Activated naive CD8-positive, alpha-beta T cell treated with anti-CD3 and anti-CD28 coated beads, Interleukin-2, amount 10 ng/mL, durations not matched to agents 7 days and 5 days (primary cell): Measurements from ENCODE around the gene BSPRY. TPM values are rescaled to one million over a fixed set of nuclear protein-coding genes. Genes with fewer than 3 reads are reported as not detected.

ENCODE experiments used
- ATAC-seq: fragments of 150-1000 bp; cut with Tn5 transposase; one replicate; pipeline ENCODE4 v1.10.0; 2021; ENCODE audit warnings: low read depth, moderate library complexity
- POLR2A ChIA-PET: fragments of 350-600 bp; sonication (Branson Sonifier 250); formaldehyde crosslinking; loops from one replicate; lab custom pipeline; 2021; ENCODE audit warnings: antibody characterized with exemption; lab: Charles Lee
- DNase-seq: peaks from one replicate; pipeline ENCODE4 v3.0.0; 2021
- H3K27ac Mint-ChIP-seq: one replicate; pipeline ENCODE4 v1.8.0; 2022; ENCODE audit warnings: mild to moderate bottlenecking, mixed read lengths
- H3K27me3 Mint-ChIP-seq: one replicate; pipeline ENCODE4 v1.8.0; 2022; ENCODE audit warnings: mild to moderate bottlenecking, moderate library complexity, mixed read lengths
- H3K36me3 Mint-ChIP-seq: one replicate; pipeline ENCODE4 v1.8.0; 2021; ENCODE audit warnings: mild to moderate bottlenecking, mixed read lengths
- H3K4me1 Mint-ChIP-seq: one replicate; pipeline ENCODE4 v1.8.0; 2021; ENCODE audit warnings: mixed read lengths
- H3K4me3 Mint-ChIP-seq: one replicate; pipeline ENCODE4 v1.8.0; 2022; ENCODE audit warnings: mild to moderate bottlenecking, moderate library complexity, mixed read lengths
- H3K9me3 Mint-ChIP-seq: one replicate; pipeline ENCODE4 v1.8.0; 2021; ENCODE audit warnings: mixed read lengths
- total RNA-seq, 2 experiments: library from RNA; stranded (reverse); gene quantifications; one replicate each; pipeline ENCODE4 v1.2.3, GENCODE V29; 2021

Gene BSPRY
- total RNA-seq, 2 experiments from 2014 or later = 9.6 to 10.6 TPM

GRCh38 chr9:113319054-113319453 lies 30.3 kb upstream of the BSPRY start:
- no peak for ATAC-seq
- peaks cover 2% of the 10 kb centered on the region for H3K27me3 Mint-ChIP-seq

GRCh38 chr9:113320051-113320450 lies 29.3 kb upstream of the BSPRY start:
- Mint-ChIP-seq H3K4me3 (no peak overlapping the region), H3K4me1 (no peaks in the 10 kb centered on the region), H3K9me3 (no peaks in the 10 kb centered on the region), H3K36me3 (no peaks in the 10 kb centered on the region), H3K27me3 (peaks cover under 1% of the 10 kb centered on the region), H3K27ac (no peak overlapping the region)
- ATAC-seq (no peak), DNase-seq (no peak)
- POLR2A ChIA-PET = interaction anchor here (1.0 kb wide), 1 partner anchor 84 kb away, joined by 3 read pairs; no protein-coding TSS in a partner anchor

More at GRCh38 chr9:113319054-113319453, 30.3 kb upstream of the BSPRY start:
- no peaks in the 10 kb centered on the region for H3K4me1 Mint-ChIP-seq
- POLR2A ChIA-PET = interaction anchor here (0.9 kb wide), 1 partner anchor 21 kb away, joined by 3 read pairs; the partner anchor contains the start of gene WDR31
- H3K27ac Mint-ChIP-seq = no peak overlapping the region
- no peak overlapping the region for H3K4me3 Mint-ChIP-seq
- no peaks in the 10 kb centered on the region for H3K36me3 Mint-ChIP-seq
- no peak for DNase-seq
- no peaks in the 10 kb centered on the region for H3K9me3 Mint-ChIP-seq

- H3K9me3 Mint-ChIP-seq = no peaks in the 10 kb centered on the region
- H3K4me3 Mint-ChIP-seq = no peak overlapping the region
- POLR2A ChIA-PET = no interaction called here
- H3K4me1 Mint-ChIP-seq = no peaks in the 10 kb centered on the region
- H3K36me3 Mint-ChIP-seq = no peaks in the 10 kb centered on the region
- ATAC-seq (no peak), DNase-seq (no peak)
- no peak overlapping the region for H3K27ac Mint-ChIP-seq
- no peaks in the 10 kb centered on the region for H3K27me3 Mint-ChIP-seq
Measured at GRCh38 chr9:113322671-113323070, 26.7 kb upstream of the BSPRY start.

GRCh38 chr9:113326230-113326629 lies 23.1 kb upstream of the BSPRY start:
- Mint-ChIP-seq H3K4me3 (no peak overlapping the region), H3K4me1 (no peaks in the 10 kb centered on the region), H3K27ac (no peak overlapping the region), H3K36me3 (no peaks in the 10 kb centered on the region), H3K9me3 (no peaks in the 10 kb centered on the region), H3K27me3 (no peaks in the 10 kb centered on the region)
- ATAC-seq = no peak
- POLR2A ChIA-PET = interaction anchor here (0.7 kb wide), 1 partner anchor 69 kb away, joined by 4 read pairs; no protein-coding TSS in a partner anchor
- DNase-seq = no peak

- Mint-ChIP-seq H3K4me1 (no peaks in the 10 kb centered on the region), H3K27me3 (peaks cover 2% of the 10 kb centered on the region), H3K27ac (no peak overlapping the region), H3K36me3 (no peaks in the 10 kb centered on the region), H3K4me3 (no peak overlapping the region), H3K9me3 (no peaks in the 10 kb centered on the region)
- ATAC-seq = no peak
- POLR2A ChIA-PET = interaction anchor here (1.0 kb wide), 1 partner anchor 82 kb away, joined by 3 read pairs; the partner anchor contains the start of genes C9orf43 and POLE3
- no peak for DNase-seq
Measured at GRCh38 chr9:113328045-113328782, 21.1 kb upstream of the BSPRY start.

GRCh38 chr9:113331780-113332179 lies 17.6 kb upstream of the BSPRY start:
- peaks cover 2% of the 10 kb centered on the region for H3K27me3 Mint-ChIP-seq
- H3K9me3 Mint-ChIP-seq = no peaks in the 10 kb centered on the region
- ATAC-seq = no peak
- POLR2A ChIA-PET = interaction anchor here (1.2 kb wide), 1 partner anchor 18 kb away, joined by 4 read pairs; the partner anchor contains the start of gene BSPRY
- H3K36me3 Mint-ChIP-seq = no peaks in the 10 kb centered on the region
- peaks cover 11% of the 10 kb centered on the region for H3K4me1 Mint-ChIP-seq
- H3K4me3 Mint-ChIP-seq = no peak overlapping the region
- no peak for DNase-seq
- H3K27ac Mint-ChIP-seq = no peak overlapping the region

GRCh38 chr9:113337714-113338113 lies 11.6 kb upstream of the BSPRY start:
- Mint-ChIP-seq H3K27ac (no peak overlapping the region), H3K36me3 (no peaks in the 10 kb centered on the region), H3K4me1 (peaks cover 30% of the 10 kb centered on the region), H3K9me3 (no peaks in the 10 kb centered on the region), H3K4me3 (no peak overlapping the region), H3K27me3 (peaks cover 4% of the 10 kb centered on the region)
- DNase-seq (no peak), ATAC-seq (no peak)
- POLR2A ChIA-PET = interaction anchor here (0.8 kb wide), 1 partner anchor 53 kb away, joined by 3 read pairs; no protein-coding TSS in a partner anchor

- H3K27me3 Mint-ChIP-seq = peaks cover 3% of the 10 kb centered on the region
- H3K36me3 Mint-ChIP-seq = no peaks in the 10 kb centered on the region
- H3K4me3 Mint-ChIP-seq = peak within 1 kb of the TSS; percentile 88
- H3K9me3 Mint-ChIP-seq = no peaks in the 10 kb centered on the region
- DNase-seq = peak; percentile 85
- H3K4me1 Mint-ChIP-seq = peaks cover 33% of the 10 kb centered on the region
- H3K27ac Mint-ChIP-seq = peak within 1 kb of the TSS; percentile 65
- ATAC-seq = peak; percentile 91
- POLR2A ChIA-PET = interaction anchor here (0.6 to 3.2 kb wide), 9 partner anchors 10 to 242 kb away, joined by 3 to 43 read pairs (median 7); partner anchors contain the start of genes ALAD, BSPRY, C9orf43 and CDC26
Measured at GRCh38 chr9:113340011-113340699, 9.2 kb upstream of the BSPRY start, which contains the start of gene WDR31. TSS of gene WDR31 (minus strand) at chr9:113340275. CDS start at chr9:113332022, 8,253 bp downstream.

- Mint-ChIP-seq H3K27ac (peak overlapping the region; percentile 26), H3K9me3 (no peaks in the 10 kb centered on the region), H3K4me1 (peaks cover 24% of the 10 kb centered on the region), H3K4me3 (peak overlapping the region; percentile 42), H3K27me3 (peaks cover 3% of the 10 kb centered on the region), H3K36me3 (no peaks in the 10 kb centered on the region)
- DNase-seq = no peak
- ATAC-seq = no peak
- POLR2A ChIA-PET = interaction anchor here (1.0 to 3.2 kb wide), 2 partner anchors 8 to 58 kb away, joined by 3 to 43 read pairs; partner anchors contain the start of gene BSPRY
Measured at GRCh38 chr9:113341712-113342410, 7.5 kb upstream of the BSPRY start.

- Mint-ChIP-seq H3K9me3 (no peaks in the 10 kb centered on the region), H3K4me1 (peaks cover 30% of the 10 kb centered on the region), H3K4me3 (no peak overlapping the region), H3K27ac (peak overlapping the region; percentile 63), H3K36me3 (no peaks in the 10 kb centered on the region), H3K27me3 (no peaks in the 10 kb centered on the region)
- ATAC-seq = peak; percentile 19
- DNase-seq = no peak
- POLR2A ChIA-PET = no interaction called here
Measured at GRCh38 chr9:113343732-113344231, 5.6 kb upstream of the BSPRY start.

- ATAC-seq (no peak), DNase-seq (no peak)
- Mint-ChIP-seq H3K27me3 (no peaks in the 10 kb centered on the region), H3K9me3 (no peaks in the 10 kb centered on the region), H3K27ac (no peak overlapping the region), H3K4me1 (peaks cover 29% of the 10 kb centered on the region), H3K36me3 (no peaks in the 10 kb centered on the region), H3K4me3 (no peak overlapping the region)
- POLR2A ChIA-PET = no interaction called here
Measured at GRCh38 chr9:113345190-113345589, 4.2 kb upstream of the BSPRY start.

- no peak for DNase-seq
- POLR2A ChIA-PET = no interaction called here
Measured at GRCh38 chr9:113345671-113346070, 3.7 kb upstream of the BSPRY start.

More at GRCh38 chr9:113345671-113346070, 3.7 kb upstream of the BSPRY start:
- H3K4me1 Mint-ChIP-seq = peaks cover 30% of the 10 kb centered on the region
- no peaks in the 10 kb centered on the region for H3K27me3 Mint-ChIP-seq
- no peak overlapping the region for H3K4me3 Mint-ChIP-seq
- no peaks in the 10 kb centered on the region for H3K36me3 Mint-ChIP-seq
- no peak overlapping the region for H3K27ac Mint-ChIP-seq
- ATAC-seq = no peak
- H3K9me3 Mint-ChIP-seq = no peaks in the 10 kb centered on the region
